NB4 (cell line): ENCODE results near the gene FLT4.

Source experiments
- CTCF ChIP-seq: IDR thresholded peaks from one replicate; pipeline ENCODE4 v1.5.1; 2012; ENCODE audit warnings: low read depth, low read length
- MAX ChIP-seq: IDR thresholded peaks from 2 replicates; pipeline ENCODE4 v1.6.1; 2011; ENCODE audit warnings: low read depth, low read length
- POLR2A ChIP-seq: IDR thresholded peaks from 2 replicates; pipeline ENCODE4 v1.6.1; 2011; ENCODE audit warnings: mild to moderate bottlenecking; ENCODE audit not compliant: insufficient read length; ENCODE audit errors: extremely low read depth

GRCh38 chr5:180611140-180611850 lies 38.1 kb downstream of the FLT4 start:
- no peak for TF ChIP-seq CTCF
- TF ChIP-seq POLR2A = no peak
- TF ChIP-seq MAX = no peak
